ENCODE data around the gene RNF220. TPM values are rescaled to one million over a fixed set of nuclear protein-coding genes. Genes with fewer than 3 reads are reported as not detected.

RNF220 gene
- total and polyA plus RNA-seq, 2 of the 13 experiments (the other 11 are each of a cell fraction or from before 2014, with no cell fraction given): 48.2 to 72.1 TPM

DNA sequence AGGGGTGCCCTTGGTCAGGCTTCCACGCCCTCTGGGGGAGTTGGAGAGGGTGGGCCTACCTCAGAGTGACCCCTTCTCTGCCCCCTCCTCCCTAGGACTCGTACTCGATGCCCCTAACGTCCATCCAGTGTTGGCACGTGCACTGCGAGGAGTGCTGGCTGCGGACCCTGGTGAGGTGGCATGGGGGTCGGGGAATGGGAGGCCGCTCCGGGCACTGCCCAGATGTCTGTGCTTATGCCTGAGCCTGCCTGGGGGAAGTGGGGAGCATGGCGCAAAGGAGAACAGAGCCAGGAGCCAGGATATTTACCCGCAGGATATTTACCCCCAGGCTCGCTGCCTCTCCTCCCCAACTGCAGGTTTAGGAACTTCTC lies 244.7 kb downstream of the RNF220 start:
- 100% methylated on average over 9 of the region's 13 CpGs for WGBS (ENCODE audit: low lambda C conversion rate)
- no peak for FAIRE-seq
- intact Hi-C loops (cut with micrococcal nuclease; ENCODE audit: unreplicated experiment): loop anchor here (5.0 kb wide), 1 partner anchor 58 kb away; no protein-coding TSS in a partner anchor
- no peak overlapping the region for H3K27ac ChIP-seq (ENCODE audit: extremely low read length, insufficient read depth, low read length)
- ChIA-PET POLR2A (no interaction called here), CTCF (ENCODE audit: low intra/inter-chr PET ratio, low total read pairs) (no interaction called here)
- H4K20me1 ChIP-seq (ENCODE audit: insufficient read depth, low read length): no peaks in the 10 kb centered on the region
- H3K4me3 ChIP-seq (replicated peaks in 1 of 3; ENCODE audit: insufficient read depth in 1 of 3, low read depth in 2 of 3, low read length in 3 of 3): no peak overlapping the region
- in situ Hi-C loops (cut with HindIII; ENCODE audit: extremely low pct_ligation_motif_present, low pct_unique_long_range_greater_than_20kb): loop anchor here (5.0 kb wide), 1 partner anchor 42 kb away; no protein-coding TSS in a partner anchor
- H3K9me3 ChIP-seq (ENCODE audit: low read length): no peaks in the 10 kb centered on the region
- no peak overlapping the region for H3K9ac ChIP-seq (ENCODE audit: insufficient read depth, low read depth, low read length)
- no peak overlapping the region for H3K4me2 ChIP-seq (ENCODE audit: low read depth, low read length)
- H3K4me1 ChIP-seq (ENCODE audit: insufficient read depth, low read length): peaks cover 2% of the 10 kb centered on the region; the same call in 1 of the 2 replicates
- no peak overlapping the region for H2AFZ ChIP-seq (ENCODE audit: low read length)
- H3K79me2 ChIP-seq (ENCODE audit: insufficient read depth, low read length): no peaks in the 10 kb centered on the region
- no peaks in the 10 kb centered on the region for H3K27me3 ChIP-seq (ENCODE audit: control insufficient read depth in 1 of 2, insufficient read depth in 2 of 2, low read length in 2 of 2)
- H3K36me3 ChIP-seq (replicated peaks in 1 of 2; ENCODE audit: control insufficient read depth in 1 of 2, insufficient read depth in 2 of 2, low read length in 2 of 2): peaks cover 44 to 70% of the 10 kb centered on the region in 2 experiments
- no TSS peak for BruUV-seq (replicated peaks)
- no peak for DNase-seq (ENCODE audit: low spot score)
- ATAC-seq: no peak
- TF ChIP-seq RORA (CRISPR knock-in tag; IDR thresholded peaks at IDR 0.05): no peak
- TF ChIP-seq PAF1 (CRISPR knock-in tag; IDR thresholded peaks at IDR 0.05): no peak
- TF ChIP-seq GABPA (IDR thresholded peaks at IDR 0.05; ENCODE audit: low read depth, low read length): no peak
- no peak for TF ChIP-seq GABPA (CRISPR knock-in tag; IDR thresholded peaks at IDR 0.05; ENCODE audit: low read depth)
- TF ChIP-seq, protein P1, sequence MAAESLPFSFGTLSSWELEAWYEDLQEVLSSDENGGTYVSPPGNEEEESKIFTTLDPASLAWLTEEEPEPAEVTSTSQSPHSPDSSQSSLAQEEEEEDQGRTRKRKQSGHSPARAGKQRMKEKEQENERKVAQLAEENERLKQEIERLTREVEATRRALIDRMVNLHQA (CRISPR knock-in tag; IDR thresholded peaks at IDR 0.05): no peak
- TF ChIP-seq HOXA3 (CRISPR knock-in tag; IDR thresholded peaks at IDR 0.05): no peak
- TF ChIP-seq PCBP2 (optimal IDR thresholded peaks at IDR 0.05; ENCODE audit: low read depth, low read length, poor library complexity, severe bottlenecking): no peak
- TF ChIP-seq ZNF772 (CRISPR knock-in tag; IDR thresholded peaks at IDR 0.05): no peak
- no peak for TF ChIP-seq ZNF720 (CRISPR knock-in tag; IDR thresholded peaks at IDR 0.05)
- no peak for TF ChIP-seq ZNF768 (CRISPR knock-in tag; IDR thresholded peaks at IDR 0.05)
- no peak for TF ChIP-seq ZNF263 (CRISPR knock-in tag; IDR thresholded peaks at IDR 0.05)
- TF ChIP-seq ZFP37 (CRISPR knock-in tag; IDR thresholded peaks at IDR 0.05; ENCODE audit: borderline replicate concordance): no peak
- no peak for TF ChIP-seq NFIC (IDR thresholded peaks at IDR 0.05; ENCODE audit: low read length)
